Ectodermal cell (in vitro differentiated cells): ENCODE results near the gene RC3H1.

Experiments
- H3K27ac ChIP-seq: 2 replicates; pipeline ENCODE4 v1.7.0; 2013; ENCODE audit warnings: mild to moderate bottlenecking, low read depth, low read length; ENCODE audit not compliant: insufficient read depth, poor library complexity, severe bottlenecking
- H3K27me3 ChIP-seq: 2 replicates; pipeline ENCODE4 v1.7.0; 2013; ENCODE audit warnings: mild to moderate bottlenecking, low read length; ENCODE audit not compliant: insufficient read depth, control insufficient read depth, poor library complexity, severe bottlenecking
- H3K36me3 ChIP-seq: one replicate; pipeline ENCODE4 v1.7.0; 2013; ENCODE audit warnings: low read length; ENCODE audit not compliant: control insufficient read depth, insufficient read depth
- H3K4me1 ChIP-seq: one replicate; pipeline ENCODE4 v1.7.0; 2013; ENCODE audit warnings: low read length; ENCODE audit not compliant: control insufficient read depth, insufficient read depth
- H3K4me3 ChIP-seq: 2 replicates; pipeline ENCODE4 v1.7.0; 2013; ENCODE audit warnings: low read depth, low read length, control low read depth; ENCODE audit not compliant: insufficient read depth
- H3K9me3 ChIP-seq: 2 replicates; pipeline ENCODE4 v1.7.0; 2013; ENCODE audit warnings: mild to moderate bottlenecking, low read length, moderate library complexity; ENCODE audit not compliant: control insufficient read depth
- WGBS, 2 experiments: methylation state at CpG; one replicate each; pipeline ENCODE4 v1.1.7; 2013; ENCODE audit warnings: missing lambda C conversion rate in 2 of 2; 5-methylcytosine and 5-hydroxymethylcytosine counted together

The RC3H1 gene

DNA sequence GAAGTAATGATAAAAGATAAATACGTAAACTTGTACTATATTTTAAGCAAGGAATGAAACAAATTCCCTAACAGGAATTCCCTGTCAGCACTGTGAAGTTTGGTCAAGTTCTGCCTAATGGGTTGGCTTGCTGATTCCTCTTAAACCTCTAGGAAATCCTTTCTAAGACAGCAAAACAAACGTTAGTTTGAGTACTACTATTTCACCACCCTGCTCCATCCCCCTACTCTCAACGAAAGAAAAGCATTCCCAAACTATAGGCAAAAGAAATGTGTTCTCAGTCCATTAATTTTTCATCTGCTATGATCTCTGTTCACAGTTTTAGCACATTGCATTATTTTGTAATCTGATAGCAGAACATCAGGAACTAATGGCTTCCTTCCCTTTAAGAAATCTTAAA lies 121.2 kb downstream of the RC3H1 start:
- Histone ChIP-seq H3K27ac (no peak overlapping the region), H3K36me3 (no peaks in the 10 kb centered on the region), H3K9me3 (no peaks in the 10 kb centered on the region), H3K4me1 (no peaks in the 10 kb centered on the region), H3K4me3 (no peak overlapping the region), H3K27me3 (no peaks in the 10 kb centered on the region)
- WGBS, 2 experiments, result 58 to 70% methylated on average over 3 of the region's 3 CpGs

- no peak overlapping the region for H3K4me3 ChIP-seq
- H3K9me3 ChIP-seq, result no peaks in the 10 kb centered on the region
- 89 to 96% methylated on average over 2 of the region's 2 CpGs for WGBS, 2 experiments
- H3K36me3 ChIP-seq, result no peaks in the 10 kb centered on the region
- no peak overlapping the region for H3K27ac ChIP-seq
- no peaks in the 10 kb centered on the region for H3K27me3 ChIP-seq
- no peaks in the 10 kb centered on the region for H3K4me1 ChIP-seq
These were observed 121.7 kb downstream of the RC3H1 start for GRCh38 chr1:173900427-173900826.

- 86% methylated on average over 3 of the region's 3 CpGs for WGBS, 2 experiments
- Histone ChIP-seq H3K4me3 (no peak overlapping the region), H3K27ac (no peak overlapping the region), H3K36me3 (no peaks in the 10 kb centered on the region), H3K9me3 (no peaks in the 10 kb centered on the region), H3K27me3 (no peaks in the 10 kb centered on the region), H3K4me1 (no peaks in the 10 kb centered on the region)
These were observed 128.0 kb downstream of the RC3H1 start for GRCh38 chr1:173894189-173894588.

DNA sequence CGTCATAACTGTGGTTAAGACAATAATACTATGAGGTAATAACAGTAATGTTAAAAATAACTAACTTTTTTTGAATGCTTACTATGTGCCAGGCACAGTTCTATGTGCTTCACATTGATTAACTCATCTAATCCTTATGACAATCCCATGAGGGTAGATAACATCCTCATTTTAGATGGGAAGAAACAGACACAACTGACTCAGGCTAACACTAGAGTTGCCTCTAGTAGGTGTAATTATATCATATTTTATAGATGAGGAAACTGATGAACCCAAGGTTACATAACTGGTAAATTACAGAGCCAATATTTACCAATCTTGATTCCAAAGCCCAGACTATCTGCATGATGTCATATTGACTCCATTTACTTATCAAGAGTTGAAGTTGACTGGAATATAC lies 128.5 kb downstream of the RC3H1 start:
- Histone ChIP-seq H3K36me3 (no peaks in the 10 kb centered on the region), H3K4me1 (no peaks in the 10 kb centered on the region), H3K27me3 (no peaks in the 10 kb centered on the region), H3K4me3 (no peak overlapping the region), H3K27ac (no peak overlapping the region), H3K9me3 (no peaks in the 10 kb centered on the region)
- 100% methylated on average over 1 of the region's 1 CpG; no CpG with 5 or more reads in 1 of the 2 experiments for WGBS, 2 experiments

DNA sequence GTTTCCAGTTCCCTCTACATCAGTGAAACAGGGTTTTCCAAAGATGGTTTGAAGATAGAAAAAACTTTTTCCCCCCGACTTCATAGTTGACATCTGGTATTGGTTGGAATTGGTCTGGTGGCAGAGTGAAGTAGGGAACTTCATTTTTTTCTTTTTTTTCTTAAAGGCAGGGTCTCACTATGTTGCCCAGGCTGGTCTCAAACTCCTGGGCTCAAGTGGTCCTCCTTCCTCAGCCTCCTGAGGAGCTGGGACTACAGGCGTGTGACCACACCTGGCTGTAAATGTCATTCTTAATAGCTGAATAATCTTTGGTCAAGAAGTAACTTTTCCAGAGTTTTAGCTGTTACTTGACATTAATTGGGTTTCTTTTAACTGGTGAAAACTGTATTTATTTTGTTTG lies 132.3 kb downstream of the RC3H1 start:
- H3K9me3 ChIP-seq, result no peaks in the 10 kb centered on the region
- no peaks in the 10 kb centered on the region for H3K4me1 ChIP-seq
- H3K36me3 ChIP-seq, result peaks cover 11% of the 10 kb centered on the region
- no peaks in the 10 kb centered on the region for H3K27me3 ChIP-seq
- WGBS, 2 experiments, result 94 to 97% methylated on average over 2 of the region's 2 CpGs
- H3K27ac ChIP-seq, result no peak overlapping the region
- H3K4me3 ChIP-seq, result no peak overlapping the region

- H3K27ac ChIP-seq, result no peak overlapping the region
- no peaks in the 10 kb centered on the region for H3K4me1 ChIP-seq
- H3K27me3 ChIP-seq, result no peaks in the 10 kb centered on the region
- no peak overlapping the region for H3K4me3 ChIP-seq
- H3K36me3 ChIP-seq, result peaks cover 11% of the 10 kb centered on the region
- H3K9me3 ChIP-seq, result no peaks in the 10 kb centered on the region
These were observed 133.4 kb downstream of the RC3H1 start for GRCh38 chr1:173888749-173889148.

GRCh38 chr1:173887627-173888026 lies 134.5 kb downstream of the RC3H1 start:
- Histone ChIP-seq H3K36me3 (peaks cover 11% of the 10 kb centered on the region), H3K4me1 (no peaks in the 10 kb centered on the region), H3K27me3 (no peaks in the 10 kb centered on the region), H3K9me3 (no peaks in the 10 kb centered on the region), H3K27ac (no peak overlapping the region), H3K4me3 (no peak overlapping the region)
- 93 to 97% methylated on average over 2 of the region's 2 CpGs for WGBS, 2 experiments

DNA sequence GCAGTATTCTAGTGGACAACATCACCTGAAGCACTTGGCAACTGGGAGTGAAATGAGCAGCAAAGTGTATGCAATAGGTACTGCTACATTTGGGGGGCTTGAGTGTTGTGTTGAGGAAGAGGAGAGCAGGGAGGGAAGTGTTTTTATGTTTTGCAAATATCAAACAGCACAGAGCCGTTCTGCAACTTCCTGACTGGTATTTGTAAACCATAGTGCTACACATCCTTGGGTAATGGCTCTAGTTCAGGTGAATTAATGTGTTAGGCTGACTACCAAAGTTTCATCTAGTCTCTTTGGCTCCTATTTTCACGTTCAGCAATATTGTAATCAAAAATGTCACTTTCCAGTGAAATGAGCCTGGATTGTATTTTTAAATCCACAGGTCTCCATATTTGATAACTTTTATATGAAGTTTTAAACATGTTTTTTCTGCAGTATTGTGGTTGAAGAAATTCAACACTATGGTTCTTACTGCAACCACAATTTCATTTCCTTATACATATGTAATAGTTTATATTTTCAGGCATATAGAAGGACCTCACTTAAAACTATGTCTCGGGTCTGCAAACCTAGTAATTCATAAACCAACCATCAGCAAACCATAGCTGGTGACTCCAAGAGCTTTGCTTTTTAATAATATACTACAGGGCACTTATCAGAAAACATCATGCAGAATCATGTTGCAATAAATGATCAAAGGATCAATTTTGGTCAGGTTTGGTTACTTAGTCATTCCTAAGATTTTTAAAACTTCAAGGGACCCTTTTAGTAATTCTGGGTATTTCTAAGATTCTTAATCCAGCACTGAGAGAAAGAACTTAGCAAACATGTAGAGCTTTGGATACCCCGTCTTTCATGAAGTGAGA lies 135.2 kb downstream of the RC3H1 start:
- H3K27me3 ChIP-seq, result no peaks in the 10 kb centered on the region
- peaks cover 11% of the 10 kb centered on the region for H3K36me3 ChIP-seq
- no peaks in the 10 kb centered on the region for H3K9me3 ChIP-seq
- 92 to 97% methylated on average over 4 of the region's 4 CpGs for WGBS, 2 experiments
- H3K27ac ChIP-seq, result no peak overlapping the region
- no peak overlapping the region for H3K4me3 ChIP-seq
- H3K4me1 ChIP-seq, result no peaks in the 10 kb centered on the region

- WGBS, 2 experiments, result 92 to 96% methylated on average over 5 of the region's 5 CpGs
These were observed 137.5 kb downstream of the RC3H1 start for GRCh38 chr1:173884701-173885100.

More at GRCh38 chr1:173884701-173885100, 137.5 kb downstream of the RC3H1 start:
- peaks cover 11% of the 10 kb centered on the region for H3K36me3 ChIP-seq
- H3K27ac ChIP-seq, result no peak overlapping the region
- no peaks in the 10 kb centered on the region for H3K9me3 ChIP-seq
- no peaks in the 10 kb centered on the region for H3K27me3 ChIP-seq
- no peak overlapping the region for H3K4me3 ChIP-seq
- H3K4me1 ChIP-seq, result no peaks in the 10 kb centered on the region
